Rectal smooth muscle tissue (tissue), 1 donor: Measurements from ENCODE around the gene SEPTIN2.
A peak's percentile ranks its signal among the peaks of the same experiment; 100 is the strongest.

Experiments
- H3K27ac ChIP-seq: one replicate; pipeline ENCODE4 v1.7.0; 2013; ENCODE audit warnings: low read depth, low read length, inconsistent platforms
- H3K27me3 ChIP-seq: one replicate; pipeline ENCODE4 v1.7.0; 2013; ENCODE audit warnings: low read length; ENCODE audit not compliant: control insufficient read depth, insufficient read depth
- H3K36me3 ChIP-seq: one replicate; pipeline ENCODE4 v1.7.0; 2013; ENCODE audit warnings: low read length; ENCODE audit not compliant: control insufficient read depth, insufficient read depth
- H3K4me1 ChIP-seq: one replicate; pipeline ENCODE4 v1.7.0; 2013; ENCODE audit warnings: low read length; ENCODE audit not compliant: control insufficient read depth, insufficient read depth
- H3K4me3 ChIP-seq: one replicate; pipeline ENCODE4 v1.7.0; 2013; ENCODE audit warnings: low read length
- H3K9ac ChIP-seq: one replicate; pipeline ENCODE4 v1.7.0; 2013; ENCODE audit warnings: low read length

SEPTIN2 gene

DNA sequence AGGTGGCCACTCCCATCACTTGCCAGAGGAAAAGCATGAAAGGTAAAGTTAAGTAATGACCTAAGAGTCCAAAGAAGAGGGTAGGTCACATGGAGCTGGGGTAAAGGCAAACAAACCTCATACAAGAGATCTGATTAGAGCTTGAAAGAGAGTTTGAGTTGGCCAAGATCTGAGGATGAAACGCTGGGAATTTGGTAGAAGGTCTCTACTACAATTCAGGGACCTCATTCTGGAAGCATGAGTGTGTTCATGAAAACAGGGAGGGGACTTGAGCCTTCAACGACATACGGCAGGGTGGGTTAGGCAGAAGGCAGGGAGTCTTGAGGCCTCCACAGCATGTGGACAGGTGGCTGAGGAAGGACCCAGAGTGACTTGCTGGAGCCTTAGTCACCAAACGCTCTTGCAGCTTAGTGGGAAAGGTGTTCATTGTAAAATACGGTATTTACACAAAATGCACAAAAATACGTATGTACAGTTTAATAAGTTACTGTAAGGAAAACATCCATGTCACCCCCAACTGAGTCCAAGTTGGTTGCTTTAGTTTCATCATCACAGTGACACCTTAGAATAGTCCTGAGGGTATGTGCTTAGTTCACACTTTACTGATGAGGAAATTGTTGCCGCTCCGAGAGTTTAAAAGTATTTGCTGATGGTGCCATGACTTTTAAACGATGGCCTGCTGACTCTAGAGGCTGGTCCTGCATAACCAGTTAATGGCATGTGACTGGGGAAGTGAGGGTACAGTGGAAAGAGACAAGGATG is 35.3 kb downstream of the SEPTIN2 start:
- H3K4me1 ChIP-seq, result no peaks in the 10 kb centered on the region
- no peaks in the 10 kb centered on the region for H3K27me3 ChIP-seq
- H3K9ac ChIP-seq, result peak overlapping the region; percentile 17
- H3K27ac ChIP-seq, result no peak overlapping the region
- H3K36me3 ChIP-seq, result peaks cover 34% of the 10 kb centered on the region
- no peak overlapping the region for H3K4me3 ChIP-seq

DNA sequence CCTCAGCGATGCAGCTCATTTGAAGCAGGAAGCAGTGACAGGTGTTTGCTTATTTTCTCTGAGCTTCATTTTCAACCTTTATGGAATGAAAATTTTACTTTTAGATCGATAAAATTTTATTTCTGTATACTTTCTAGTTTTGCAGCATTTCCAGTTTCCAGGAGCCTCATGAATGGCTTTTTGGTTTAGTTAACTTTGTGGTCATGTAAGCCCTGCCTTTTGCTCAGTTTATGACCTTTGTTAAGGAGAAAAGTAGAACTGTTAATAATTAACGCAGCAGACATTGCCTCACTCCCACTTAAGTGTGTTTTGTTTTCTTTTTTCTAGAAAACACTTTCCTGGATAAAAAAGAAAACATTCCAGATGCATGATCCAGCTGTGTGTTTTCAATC is 35.9 kb downstream of the SEPTIN2 start:
- H3K9ac ChIP-seq, result no peak overlapping the region
- H3K36me3 ChIP-seq, result peaks cover 30% of the 10 kb centered on the region

DNA sequence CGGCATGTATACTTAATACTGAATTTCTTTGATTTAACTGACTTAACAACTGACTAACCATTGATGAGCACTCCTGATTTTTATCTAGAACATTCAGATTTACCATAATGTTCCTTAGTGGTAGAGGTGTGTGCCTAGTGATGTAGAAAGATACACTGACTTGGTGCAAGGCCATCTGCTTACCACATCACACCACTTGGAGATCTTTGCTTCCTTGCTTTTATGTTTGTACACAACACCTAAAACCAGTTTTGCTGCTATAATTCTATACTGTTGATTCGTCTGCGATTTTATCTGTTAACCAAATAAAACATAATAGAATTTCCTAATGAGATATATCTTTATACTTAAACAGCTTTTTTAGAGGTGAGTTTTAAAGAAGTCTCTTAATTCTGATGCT is 36.5 kb downstream of the SEPTIN2 start:
- no peak overlapping the region for H3K27ac ChIP-seq
- no peak overlapping the region for H3K4me3 ChIP-seq
- no peaks in the 10 kb centered on the region for H3K27me3 ChIP-seq
- peaks cover 25% of the 10 kb centered on the region for H3K36me3 ChIP-seq
- H3K9ac ChIP-seq, result no peak overlapping the region
- peaks cover 1% of the 10 kb centered on the region for H3K4me1 ChIP-seq

More for the DNA sequence above, 35.9 kb downstream of the SEPTIN2 start:
- Histone ChIP-seq H3K4me3 (no peak overlapping the region), H3K4me1 (no peaks in the 10 kb centered on the region), H3K27me3 (no peaks in the 10 kb centered on the region), H3K27ac (no peak overlapping the region)

DNA sequence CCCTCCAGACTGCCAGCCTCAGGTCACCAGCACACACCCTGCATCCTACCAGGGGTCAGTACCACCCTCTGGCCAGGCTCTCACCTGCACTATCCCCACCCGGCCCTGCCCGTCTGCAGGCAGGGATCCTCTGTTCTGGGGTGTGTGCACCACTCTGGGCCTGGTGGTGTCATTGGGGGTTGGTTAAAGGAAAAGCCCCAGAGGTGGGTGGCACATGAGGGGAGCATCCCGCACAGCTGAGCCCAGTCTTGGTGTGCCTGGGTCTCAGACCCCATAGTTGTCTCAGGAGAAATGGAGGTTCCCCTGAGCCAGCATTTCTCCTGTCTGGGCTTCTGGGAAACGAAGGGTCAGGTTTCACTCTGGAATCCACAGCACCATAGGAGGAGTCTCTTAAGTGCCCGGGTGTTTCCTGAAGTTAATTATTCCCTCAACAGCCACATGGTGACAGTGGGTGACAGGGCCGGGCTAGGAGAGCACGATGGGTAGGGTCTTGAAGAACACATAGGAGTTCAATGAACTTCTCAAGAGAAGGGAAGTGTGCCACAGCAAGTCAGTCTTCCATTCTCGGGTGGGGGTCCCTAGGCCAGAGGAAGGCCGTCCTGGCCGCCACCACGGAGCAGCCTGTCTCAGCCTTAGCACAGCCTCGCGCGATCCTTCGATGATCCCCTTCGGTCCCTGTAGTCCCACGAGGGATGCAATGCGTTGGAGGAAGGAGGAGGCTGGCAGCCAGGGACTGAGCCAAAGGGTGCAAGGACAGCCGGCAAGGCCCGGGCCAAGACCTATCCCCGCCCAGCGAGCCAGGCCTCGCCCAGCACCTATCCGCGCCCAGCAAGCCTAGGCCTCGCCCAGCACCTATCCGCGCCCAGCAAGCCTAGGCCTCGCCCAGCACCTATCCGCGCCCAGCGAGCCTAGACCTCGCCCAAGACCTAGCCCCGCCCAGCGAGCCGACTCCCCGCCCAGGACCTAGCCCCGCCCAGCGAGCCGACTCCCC is 39.2 kb downstream of the SEPTIN2 start:
- H3K4me3 ChIP-seq, result peak overlapping the region; percentile 60
- H3K9ac ChIP-seq, result no peak overlapping the region
- H3K27ac ChIP-seq, result peak overlapping the region; percentile 82
- H3K36me3 ChIP-seq, result peaks cover 17% of the 10 kb centered on the region
- peaks cover 5% of the 10 kb centered on the region for H3K4me1 ChIP-seq
- H3K27me3 ChIP-seq, result no peaks in the 10 kb centered on the region

DNA sequence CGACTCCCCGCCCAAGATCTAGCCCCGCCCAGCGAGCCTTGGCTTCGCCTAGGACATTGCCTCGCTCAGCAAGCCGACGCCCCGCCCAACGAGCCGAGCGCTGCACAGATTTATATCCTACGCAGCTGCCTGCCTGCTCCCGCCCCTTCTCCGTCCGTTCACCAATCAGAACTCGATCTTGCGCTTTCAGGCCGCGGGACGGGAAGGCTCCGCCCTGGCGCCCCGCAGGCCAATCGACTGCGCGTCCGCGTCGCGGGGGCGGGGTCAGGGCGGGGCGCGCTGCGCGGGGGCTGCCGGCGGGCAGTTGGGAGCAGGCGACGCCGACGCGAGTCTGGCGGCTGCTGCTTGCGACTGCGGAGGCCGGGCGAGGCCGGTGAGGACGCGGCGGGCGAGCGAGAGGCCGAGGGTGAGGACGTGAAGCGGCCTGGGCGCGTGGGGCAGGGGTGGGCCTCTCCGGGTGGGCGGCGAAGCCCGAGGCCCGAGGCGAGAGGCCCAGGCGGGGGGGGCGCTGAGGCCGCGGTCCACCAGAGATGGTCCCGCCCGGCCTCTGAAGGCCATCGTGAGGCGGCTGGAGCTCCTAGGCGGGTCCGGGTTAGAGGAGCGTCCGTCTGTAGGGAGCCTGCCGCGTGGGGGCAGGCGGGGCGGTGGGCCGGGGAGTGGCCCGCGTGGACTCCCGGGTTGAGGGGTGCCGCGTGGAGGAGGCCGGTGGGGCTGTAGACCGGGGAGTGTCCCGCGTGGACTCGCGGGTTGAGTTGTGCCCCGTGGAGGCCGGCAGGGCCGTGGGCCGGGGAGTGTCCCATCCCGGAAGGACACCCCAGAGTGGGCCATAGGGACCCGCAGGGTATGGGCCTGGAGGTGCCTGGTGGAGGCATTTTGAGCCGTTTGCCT is 40.5 kb downstream of the SEPTIN2 start, which contains the start of gene FARP2:
FARP2 (plus strand) TSS at position 303 of the 888 bp plus-strand sequence. CDS start 16,823 bp downstream, outside the sequence.
- Histone ChIP-seq H3K27me3 (no peaks in the 10 kb centered on the region), H3K36me3 (peaks cover 9% of the 10 kb centered on the region), H3K9ac (peak within 1 kb of the TSS; percentile 51), H3K4me3 (peak within 1 kb of the TSS; percentile 91), H3K4me1 (peaks cover 5% of the 10 kb centered on the region), H3K27ac (peak within 1 kb of the TSS; percentile 89)

DNA sequence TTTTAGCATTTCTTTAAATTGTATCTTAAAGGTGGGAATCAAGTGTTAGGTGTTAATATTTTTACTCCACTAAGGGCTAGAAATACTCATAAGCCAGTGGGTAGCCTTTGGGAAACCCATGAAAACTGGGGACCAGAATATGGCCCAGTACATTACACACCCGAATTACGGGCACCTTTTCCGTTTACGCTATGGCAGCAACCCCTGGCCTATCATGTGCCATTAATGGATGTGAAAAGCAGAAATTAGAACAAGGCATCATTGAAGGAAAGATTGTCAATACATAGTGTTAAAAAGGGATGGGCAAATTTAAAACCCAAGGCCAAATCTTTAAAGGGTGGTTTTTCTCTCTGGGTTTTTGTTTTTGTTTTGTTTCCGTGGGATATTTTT is 41.1 kb downstream of the SEPTIN2 start:
- Histone ChIP-seq H3K4me3 (peak overlapping the region; percentile 91), H3K27me3 (no peaks in the 10 kb centered on the region), H3K4me1 (peaks cover 5% of the 10 kb centered on the region), H3K36me3 (peaks cover 8% of the 10 kb centered on the region), H3K27ac (peak overlapping the region; percentile 89), H3K9ac (peak overlapping the region; percentile 51)

DNA sequence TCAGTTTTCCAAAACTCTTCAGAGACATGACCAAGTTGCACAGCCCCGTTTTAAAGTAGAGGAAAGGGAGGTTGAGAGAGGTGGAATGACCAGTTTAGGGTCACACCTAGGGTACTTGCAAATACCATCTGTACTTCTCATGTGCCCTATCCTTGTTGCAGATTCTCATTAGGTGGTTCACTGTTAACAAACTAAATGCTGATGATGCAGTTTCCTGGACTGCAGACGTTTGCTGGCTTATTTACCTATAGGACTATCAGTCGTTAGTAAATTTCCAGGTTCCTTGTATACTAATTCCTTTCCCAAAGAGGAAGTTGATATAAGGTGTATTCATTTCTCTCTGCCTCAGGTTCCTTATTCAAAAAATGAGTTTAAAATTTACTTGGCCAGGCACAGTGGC is 41.8 kb downstream of the SEPTIN2 start:
- H3K9ac ChIP-seq, result no peak overlapping the region
- H3K4me3 ChIP-seq, result peak overlapping the region; percentile 39
- peaks cover 4% of the 10 kb centered on the region for H3K36me3 ChIP-seq
- H3K4me1 ChIP-seq, result peaks cover 5% of the 10 kb centered on the region
- H3K27me3 ChIP-seq, result no peaks in the 10 kb centered on the region
- H3K27ac ChIP-seq, result no peak overlapping the region

DNA sequence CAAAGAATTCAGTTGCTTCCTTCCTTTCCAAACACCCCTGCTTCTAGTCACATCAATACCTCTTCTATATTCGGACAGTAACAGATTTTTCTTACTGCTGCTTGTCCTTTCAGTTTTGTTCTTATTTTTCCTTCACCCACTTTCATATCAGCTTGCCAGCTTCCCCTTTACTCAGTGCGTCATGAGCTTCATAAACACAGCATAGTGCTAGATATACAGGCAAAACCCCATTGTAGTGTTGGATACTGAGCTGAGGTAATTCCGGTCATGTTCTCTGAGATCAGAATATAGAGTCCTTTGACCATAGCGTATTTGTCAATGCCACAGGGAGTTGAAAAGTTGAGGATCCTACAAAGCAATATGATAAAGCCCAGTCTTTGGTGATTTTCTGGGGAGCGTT is 42.7 kb downstream of the SEPTIN2 start:
- no peak overlapping the region for H3K27ac ChIP-seq
- no peaks in the 10 kb centered on the region for H3K27me3 ChIP-seq
- H3K9ac ChIP-seq, result no peak overlapping the region
- peaks cover 5% of the 10 kb centered on the region for H3K4me1 ChIP-seq
- H3K4me3 ChIP-seq, result no peak overlapping the region
- peaks cover 2% of the 10 kb centered on the region for H3K36me3 ChIP-seq

DNA sequence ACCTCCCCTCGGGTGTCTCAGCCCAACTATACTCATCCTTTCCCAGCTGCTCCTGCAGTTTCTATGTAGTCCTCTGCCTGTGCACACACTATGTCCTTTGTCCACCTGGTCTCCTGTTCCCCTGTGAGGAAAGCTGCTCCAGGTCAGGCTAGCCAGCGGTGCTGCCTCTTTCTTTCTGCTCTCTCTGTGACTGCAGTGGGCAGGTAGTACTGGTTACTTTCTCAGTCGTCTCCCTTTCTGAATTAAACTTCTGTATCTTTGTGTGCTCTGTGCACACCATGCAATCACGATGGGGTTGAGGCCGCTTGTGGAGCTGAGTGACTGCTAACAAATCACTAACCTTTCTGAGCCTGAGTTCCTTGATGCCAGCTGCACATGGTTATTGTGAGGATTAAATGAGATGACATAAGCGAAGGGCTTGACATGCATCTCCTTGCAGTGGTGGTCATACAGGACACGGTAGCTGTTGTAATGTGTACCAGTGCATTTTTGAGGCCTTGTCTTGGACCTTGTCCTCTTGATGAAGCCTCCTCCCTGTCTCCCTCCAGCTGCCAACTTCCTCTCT is 43.8 kb downstream of the SEPTIN2 start:
- Histone ChIP-seq H3K9ac (peak overlapping the region; percentile 16), H3K27me3 (no peaks in the 10 kb centered on the region), H3K4me3 (peak overlapping the region; percentile 49), H3K27ac (no peak overlapping the region), H3K36me3 (no peaks in the 10 kb centered on the region), H3K4me1 (peaks cover 5% of the 10 kb centered on the region)

DNA sequence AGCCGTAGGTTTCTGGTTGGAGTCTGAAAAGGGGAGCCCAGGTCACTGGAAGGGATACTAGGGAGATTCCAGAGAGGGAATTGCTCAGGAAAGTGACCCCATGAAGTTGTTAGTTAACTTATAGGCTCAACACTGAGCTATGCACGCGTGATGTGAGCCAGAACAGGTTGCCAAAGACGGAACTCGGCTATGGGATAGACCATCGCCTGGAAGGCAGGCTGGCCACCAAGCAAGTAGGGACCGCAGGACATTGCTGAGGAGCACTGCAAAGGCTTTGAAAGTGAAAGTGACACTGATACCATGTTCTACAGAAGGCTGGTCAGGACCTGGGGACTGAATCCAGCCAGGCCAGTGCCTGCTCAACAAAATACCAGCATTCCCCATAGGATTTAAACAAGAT is 47.7 kb downstream of the SEPTIN2 start:
- no peak overlapping the region for H3K9ac ChIP-seq
- no peaks in the 10 kb centered on the region for H3K4me1 ChIP-seq
- no peaks in the 10 kb centered on the region for H3K27me3 ChIP-seq
- no peak overlapping the region for H3K27ac ChIP-seq
- no peaks in the 10 kb centered on the region for H3K36me3 ChIP-seq
- peak overlapping the region; percentile 11 for H3K4me3 ChIP-seq

DNA sequence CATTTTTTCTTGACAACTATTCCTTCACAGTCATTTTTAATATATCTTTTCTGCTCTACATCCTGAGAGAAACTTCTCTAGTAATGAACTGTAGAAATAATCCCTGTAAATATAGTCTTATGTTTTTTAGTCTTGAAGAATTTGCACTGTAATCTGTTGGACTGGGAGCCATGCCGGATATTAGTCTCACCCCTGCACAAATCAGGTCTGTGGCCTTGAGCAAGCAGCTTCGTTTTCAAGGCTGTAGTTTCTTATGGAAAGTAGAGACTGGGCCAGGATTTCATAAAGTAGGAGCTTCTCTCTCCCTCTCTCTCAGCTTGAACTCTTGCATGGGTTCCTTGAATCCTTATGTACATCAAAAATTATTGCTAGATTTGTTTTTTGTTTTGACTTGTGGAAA is 49.1 kb downstream of the SEPTIN2 start:
- Histone ChIP-seq H3K27ac (no peak overlapping the region), H3K36me3 (no peaks in the 10 kb centered on the region), H3K27me3 (no peaks in the 10 kb centered on the region), H3K4me1 (no peaks in the 10 kb centered on the region), H3K4me3 (no peak overlapping the region), H3K9ac (no peak overlapping the region)
